ENCODE results near the gene LMX1B.

DNA sequence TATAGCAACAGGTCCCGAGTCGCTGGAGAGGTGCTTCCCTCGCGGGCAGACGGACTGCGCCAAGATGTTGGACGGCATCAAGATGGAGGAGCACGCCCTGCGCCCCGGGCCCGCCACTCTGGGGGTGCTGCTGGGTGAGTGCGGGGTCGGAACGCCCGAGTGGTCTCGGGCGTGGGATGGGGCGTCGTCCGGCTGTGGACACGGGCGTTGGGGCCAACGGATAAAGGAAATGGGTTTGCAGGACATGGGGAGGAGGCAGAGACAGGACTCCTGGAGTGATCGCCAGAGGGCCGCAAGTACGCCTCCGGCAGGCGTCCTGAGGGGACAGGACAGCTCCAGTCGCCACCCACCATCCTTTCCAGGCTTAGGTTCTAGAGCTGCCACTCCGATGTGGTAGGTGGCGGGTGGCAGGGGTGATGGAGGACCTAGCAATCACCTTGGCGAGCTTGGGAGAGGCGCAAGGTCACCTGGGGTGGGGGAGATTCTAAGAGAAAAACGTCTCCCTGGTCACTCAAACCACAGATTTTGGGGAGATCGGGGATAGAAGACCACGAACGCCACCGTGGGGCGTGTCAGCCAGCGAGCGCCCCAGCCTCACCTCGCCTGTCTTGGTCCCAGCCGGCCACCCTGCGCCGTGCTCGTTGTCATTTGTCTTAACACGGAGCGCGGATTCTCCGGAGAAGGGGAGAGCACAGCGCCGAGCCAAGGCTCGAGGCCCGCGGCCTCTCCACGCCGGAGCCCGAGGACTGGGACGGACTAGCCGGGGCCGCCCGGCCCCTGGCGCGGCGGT, 922 bp downstream of the LMX1B start:
- TF ChIP-seq ZBTB1 (tag by site-specific recombination; IDR thresholded peaks at IDR 0.05) (no peak), ZSCAN23 (tag by site-specific recombination; IDR thresholded peaks at IDR 0.05) (no peak), ZNF776 (tag by site-specific recombination; IDR thresholded peaks at IDR 0.05; ENCODE audit: borderline replicate concordance) (no peak), ZNF16 (tag by site-specific recombination; IDR thresholded peaks at IDR 0.05; ENCODE audit: low read depth) (no peak), ZNF37A (tag by site-specific recombination; IDR thresholded peaks at IDR 0.05) (no peak), SP2 (tag by site-specific recombination; IDR thresholded peaks at IDR 0.05) (no peak)
- TF ChIP-seq, protein P1, sequence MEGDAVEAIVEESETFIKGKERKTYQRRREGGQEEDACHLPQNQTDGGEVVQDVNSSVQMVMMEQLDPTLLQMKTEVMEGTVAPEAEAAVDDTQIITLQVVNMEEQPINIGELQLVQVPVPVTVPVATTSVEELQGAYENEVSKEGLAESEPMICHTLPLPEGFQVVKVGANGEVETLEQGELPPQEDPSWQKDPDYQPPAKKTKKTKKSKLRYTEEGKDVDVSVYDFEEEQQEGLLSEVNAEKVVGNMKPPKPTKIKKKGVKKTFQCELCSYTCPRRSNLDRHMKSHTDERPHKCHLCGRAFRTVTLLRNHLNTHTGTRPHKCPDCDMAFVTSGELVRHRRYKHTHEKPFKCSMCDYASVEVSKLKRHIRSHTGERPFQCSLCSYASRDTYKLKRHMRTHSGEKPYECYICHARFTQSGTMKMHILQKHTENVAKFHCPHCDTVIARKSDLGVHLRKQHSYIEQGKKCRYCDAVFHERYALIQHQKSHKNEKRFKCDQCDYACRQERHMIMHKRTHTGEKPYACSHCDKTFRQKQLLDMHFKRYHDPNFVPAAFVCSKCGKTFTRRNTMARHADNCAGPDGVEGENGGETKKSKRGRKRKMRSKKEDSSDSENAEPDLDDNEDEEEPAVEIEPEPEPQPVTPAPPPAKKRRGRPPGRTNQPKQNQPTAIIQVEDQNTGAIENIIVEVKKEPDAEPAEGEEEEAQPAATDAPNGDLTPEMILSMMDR (tag by site-specific recombination; IDR thresholded peaks at IDR 0.05), result no peak
- TF ChIP-seq, protein P2, sequence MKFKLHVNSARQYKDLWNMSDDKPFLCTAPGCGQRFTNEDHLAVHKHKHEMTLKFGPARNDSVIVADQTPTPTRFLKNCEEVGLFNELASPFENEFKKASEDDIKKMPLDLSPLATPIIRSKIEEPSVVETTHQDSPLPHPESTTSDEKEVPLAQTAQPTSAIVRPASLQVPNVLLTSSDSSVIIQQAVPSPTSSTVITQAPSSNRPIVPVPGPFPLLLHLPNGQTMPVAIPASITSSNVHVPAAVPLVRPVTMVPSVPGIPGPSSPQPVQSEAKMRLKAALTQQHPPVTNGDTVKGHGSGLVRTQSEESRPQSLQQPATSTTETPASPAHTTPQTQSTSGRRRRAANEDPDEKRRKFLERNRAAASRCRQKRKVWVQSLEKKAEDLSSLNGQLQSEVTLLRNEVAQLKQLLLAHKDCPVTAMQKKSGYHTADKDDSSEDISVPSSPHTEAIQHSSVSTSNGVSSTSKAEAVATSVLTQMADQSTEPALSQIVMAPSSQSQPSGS (tag by site-specific recombination; IDR thresholded peaks at IDR 0.05; ENCODE audit: low read depth), result no peak
- TF ChIP-seq, protein P3, sequence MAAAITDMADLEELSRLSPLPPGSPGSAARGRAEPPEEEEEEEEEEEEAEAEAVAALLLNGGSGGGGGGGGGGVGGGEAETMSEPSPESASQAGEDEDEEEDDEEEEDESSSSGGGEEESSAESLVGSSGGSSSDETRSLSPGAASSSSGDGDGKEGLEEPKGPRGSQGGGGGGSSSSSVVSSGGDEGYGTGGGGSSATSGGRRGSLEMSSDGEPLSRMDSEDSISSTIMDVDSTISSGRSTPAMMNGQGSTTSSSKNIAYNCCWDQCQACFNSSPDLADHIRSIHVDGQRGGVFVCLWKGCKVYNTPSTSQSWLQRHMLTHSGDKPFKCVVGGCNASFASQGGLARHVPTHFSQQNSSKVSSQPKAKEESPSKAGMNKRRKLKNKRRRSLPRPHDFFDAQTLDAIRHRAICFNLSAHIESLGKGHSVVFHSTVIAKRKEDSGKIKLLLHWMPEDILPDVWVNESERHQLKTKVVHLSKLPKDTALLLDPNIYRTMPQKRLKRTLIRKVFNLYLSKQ (tag by site-specific recombination; IDR thresholded peaks at IDR 0.05; ENCODE audit: borderline replicate concordance), result no peak
- TF ChIP-seq, protein P4, sequence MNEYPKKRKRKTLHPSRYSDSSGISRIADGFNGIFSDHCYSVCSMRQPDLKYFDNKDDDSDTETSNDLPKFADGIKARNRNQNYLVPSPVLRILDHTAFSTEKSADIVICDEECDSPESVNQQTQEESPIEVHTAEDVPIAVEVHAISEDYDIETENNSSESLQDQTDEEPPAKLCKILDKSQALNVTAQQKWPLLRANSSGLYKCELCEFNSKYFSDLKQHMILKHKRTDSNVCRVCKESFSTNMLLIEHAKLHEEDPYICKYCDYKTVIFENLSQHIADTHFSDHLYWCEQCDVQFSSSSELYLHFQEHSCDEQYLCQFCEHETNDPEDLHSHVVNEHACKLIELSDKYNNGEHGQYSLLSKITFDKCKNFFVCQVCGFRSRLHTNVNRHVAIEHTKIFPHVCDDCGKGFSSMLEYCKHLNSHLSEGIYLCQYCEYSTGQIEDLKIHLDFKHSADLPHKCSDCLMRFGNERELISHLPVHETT (tag by site-specific recombination; IDR thresholded peaks at IDR 0.05), result no peak

Data from HEK293 (cell line).